GM12891 (cell line): ENCODE results near the gene KLKB1. TPM values are rescaled to one million over a fixed set of nuclear protein-coding genes. Genes with fewer than 3 reads are reported as not detected.
A peak's percentile ranks its signal among the peaks of the same experiment; 100 is the strongest.

Experiments
- DNase-seq: peaks from one replicate; pipeline ENCODE4 v3.0.0; 2011; ENCODE audit warnings: low spot score; ENCODE audit not compliant: insufficient read length
- FAIRE-seq: peaks from 2 replicates; lab custom pipeline; 2011; peaks lifted over from hg19 to GRCh38; lab: Jason Lieb, UNC
- PAX5 ChIP-seq: IDR thresholded peaks from 2 replicates; pipeline ENCODE4 v1.6.1; 2011; ENCODE audit warnings: low read length, moderate library complexity, mild to moderate bottlenecking; ENCODE audit not compliant: insufficient read depth, severe bottlenecking
- POLR2A ChIP-seq: IDR thresholded peaks from 2 replicates; pipeline ENCODE4 v1.6.1; 2011; ENCODE audit warnings: low read depth, low read length, control low read depth
- POLR2AphosphoS5 ChIP-seq: IDR thresholded peaks from 2 replicates; pipeline ENCODE4 v1.6.1; 2011; ENCODE audit warnings: low read depth, low read length, control low read depth
- POU2F2 ChIP-seq: IDR thresholded peaks from 2 replicates; pipeline ENCODE4 v1.6.1; 2011; ENCODE audit warnings: low read depth, mild to moderate bottlenecking, control low read depth, low read length, moderate library complexity
- SPI1 ChIP-seq: IDR thresholded peaks from 2 replicates; pipeline ENCODE4 v1.6.1; 2011; ENCODE audit warnings: low read depth, low read length, control low read depth
- TAF1 ChIP-seq: IDR thresholded peaks from 2 replicates; pipeline ENCODE4 v1.6.1; 2011; ENCODE audit warnings: low read depth, low read length, control low read depth
- polyA plus RNA-seq: library from polyadenylated mRNA; unstranded; fragments of >200 nt; gene quantifications from one replicate; pipeline ENCODE4 v1.2.1, GENCODE V29; 2012; ENCODE audit warnings: low read depth, missing spikeins, inconsistent platforms; ENCODE audit not compliant: missing spikeins

Gene KLKB1
- polyA plus RNA-seq: 0.09 TPM

GRCh38 chr4:186227221-186227620, at the start of gene KLKB1:
KLKB1 (plus strand) TSS chr4:186227507; CDS start chr4:186228196, 689 bp downstream.
- TF ChIP-seq POLR2A (no peak), PAX5 (no peak), TAF1 (no peak), POLR2AphosphoS5 (no peak), SPI1 (no peak), POU2F2 (no peak)
- DNase-seq (no peak), FAIRE-seq (no peak)

- TF ChIP-seq SPI1 (no peak), POLR2AphosphoS5 (no peak), POLR2A (no peak), TAF1 (no peak), POU2F2 (no peak), PAX5 (no peak)
- FAIRE-seq (no peak), DNase-seq (no peak)
Observed at GRCh38 chr4:186188107-186188506, 39.2 kb upstream of the KLKB1 start.

- TF ChIP-seq PAX5 (no peak), POLR2AphosphoS5 (no peak), POLR2A (no peak), POU2F2 (no peak), TAF1 (no peak), SPI1 (no peak)
- FAIRE-seq: peak; percentile 16
- DNase-seq: no peak
Observed at GRCh38 chr4:186189656-186190055, 37.7 kb upstream of the KLKB1 start.

- DNase-seq (peak; percentile 39), FAIRE-seq (no peak)
- no peak for TF ChIP-seq POU2F2
- TF ChIP-seq POLR2A: no peak
- no peak for TF ChIP-seq SPI1
- TF ChIP-seq POLR2AphosphoS5: no peak
- TF ChIP-seq TAF1: no peak
- no peak for TF ChIP-seq PAX5
Observed at GRCh38 chr4:186190581-186191199, 36.6 kb upstream of the KLKB1 start.

GRCh38 chr4:186191200-186192065, 35.9 kb upstream of the KLKB1 start, which contains the start of gene CYP4V2:
CYP4V2 (plus strand) TSS chr4:186191567; CDS start chr4:186191824, 257 bp downstream.
- 0 out of 2 replicates have a peak, but pooled peaks have one; percentile 5 for TF ChIP-seq POU2F2
- TF ChIP-seq POLR2AphosphoS5: peak; percentile 74
- no peak for TF ChIP-seq POLR2A
- peak; percentile 45 for TF ChIP-seq PAX5
- TF ChIP-seq SPI1: no peak
- TF ChIP-seq TAF1: 0 out of 2 replicates have a peak, but pooled peaks have one; percentile 16
- peak; percentile 91 for DNase-seq
- FAIRE-seq: peak; percentile 94

GRCh38 chr4:186192066-186192612, 35.2 kb upstream of the KLKB1 start:
- no peak for FAIRE-seq

GRCh38 chr4:186193851-186194250, 33.5 kb upstream of the KLKB1 start:
- no peak for DNase-seq
- FAIRE-seq: no peak
- TF ChIP-seq PAX5 (no peak), POLR2A (no peak), TAF1 (no peak), POLR2AphosphoS5 (no peak), POU2F2 (no peak), SPI1 (no peak)

More at GRCh38 chr4:186192066-186192612, 35.2 kb upstream of the KLKB1 start:
- TF ChIP-seq TAF1 (no peak), POU2F2 (no peak), POLR2A (no peak), POLR2AphosphoS5 (no peak), PAX5 (no peak), SPI1 (no peak)
- no peak for DNase-seq

GRCh38 chr4:186196063-186196462, 31.2 kb upstream of the KLKB1 start:
- TF ChIP-seq POU2F2 (no peak), SPI1 (no peak), PAX5 (no peak), TAF1 (no peak), POLR2AphosphoS5 (no peak), POLR2A (no peak)
- DNase-seq (no peak), FAIRE-seq (peak; percentile 26)
